CD14-positive monocyte (primary cell): ENCODE data around the gene CALY. TPM values are rescaled to one million over a fixed set of nuclear protein-coding genes. Genes with fewer than 3 reads are reported as not detected.

Experiments used
- DNase-seq, 3 donors: peaks; one replicate each; pipeline ENCODE4 v3.0.0-alpha.2; 2011 to 2022
- H2AFZ ChIP-seq: 2 replicates; pipeline ENCODE4 v1.6.0; 2012; ENCODE audit warnings: mild to moderate bottlenecking, low read depth, low read length, inconsistent platforms; ENCODE audit not compliant: insufficient read depth, poor library complexity, severe bottlenecking
- H3K27ac ChIP-seq, 2 donors: 1 replicate in 1 of 2; 2 replicates in 1 of 2; pipeline ENCODE4 v1.5.1; 2012 to 2013; ENCODE audit warnings: low read length in 2 of 2, control low read depth in 1 of 2, inconsistent platforms in 1 of 2, low read depth in 1 of 2, mild to moderate bottlenecking in 1 of 2
- H3K27me3 ChIP-seq, 2 donors: one replicate each; pipeline versions ENCODE4 v1.6.0 to v1.6.1; 2011 to 2013; ENCODE audit warnings: low read length in 2 of 2; ENCODE audit not compliant: control insufficient read depth in 2 of 2, insufficient read depth in 2 of 2
- H3K36me3 ChIP-seq, 2 donors: replicated peaks in 1 of 2; 1 replicate in 1 of 2; 2 replicates in 1 of 2; pipeline versions ENCODE4 v1.5.1 to v1.6.1; 2012 to 2013; ENCODE audit warnings: low read length in 2 of 2, control low read depth in 1 of 2, inconsistent platforms in 1 of 2, mild to moderate bottlenecking in 1 of 2; ENCODE audit not compliant: insufficient read depth in 2 of 2, control insufficient read depth in 1 of 2
- H3K4me1 ChIP-seq, 2 donors: 1 replicate in 1 of 2; 2 replicates in 1 of 2; pipeline versions ENCODE4 v1.5.1 to v1.6.1; 2012 to 2013; ENCODE audit warnings: low read length in 2 of 2, control low read depth in 1 of 2, inconsistent platforms in 1 of 2, mild to moderate bottlenecking in 1 of 2, moderate library complexity in 1 of 2; ENCODE audit not compliant: insufficient read depth in 2 of 2, control insufficient read depth in 1 of 2
- H3K4me2 ChIP-seq: replicated peaks from 2 replicates; pipeline ENCODE3; 2012; ENCODE audit warnings: low read length, moderate library complexity, mild to moderate bottlenecking; ENCODE audit not compliant: poor library complexity, severe bottlenecking; ENCODE audit errors: extremely low read depth
- H3K4me3 ChIP-seq, 3 experiments: fragments of 200-600 bp in 1 of 3; sonication (generic) in 1 of 3; replicated peaks in 1 of 3; 1 replicate in 2 of 3; 2 replicates in 1 of 3; pipeline ENCODE4 v1.5.1; 2011 to 2013; ENCODE audit warnings: low read length in 3 of 3, mild to moderate bottlenecking in 3 of 3, control low read depth in 2 of 3, low read depth in 2 of 3, inconsistent platforms in 1 of 3, moderate library complexity in 1 of 3
- H3K79me2 ChIP-seq: 2 replicates; pipeline ENCODE4 v1.6.0; 2012; ENCODE audit warnings: mild to moderate bottlenecking, control low read depth, inconsistent platforms, low read length, moderate library complexity; ENCODE audit not compliant: insufficient read depth
- H3K9ac ChIP-seq: 2 replicates; pipeline ENCODE4 v1.6.0; 2017; ENCODE audit warnings: low read length, mild to moderate bottlenecking; ENCODE audit not compliant: insufficient read depth, poor library complexity, severe bottlenecking
- H3K9me3 ChIP-seq, 2 donors: replicated peaks in 1 of 2; 1 replicate in 1 of 2; 2 replicates in 1 of 2; pipeline versions ENCODE4 v1.5.1 to v1.6.1; 2012 to 2013; ENCODE audit warnings: low read length in 2 of 2, control low read depth in 1 of 2; ENCODE audit not compliant: control insufficient read depth in 1 of 2, insufficient read depth in 1 of 2
- H4K20me1 ChIP-seq: 2 replicates; pipeline ENCODE4 v1.6.0; 2012; ENCODE audit warnings: mild to moderate bottlenecking, low read length, control low read depth, moderate library complexity; ENCODE audit not compliant: insufficient read depth
- H3K27ac Mint-ChIP-seq, 7 donors: one replicate each; pipeline ENCODE4 v1.8.0; 2020; ENCODE audit warnings: mild to moderate bottlenecking in 7 of 7, mixed read lengths in 7 of 7, moderate library complexity in 6 of 7, inconsistent platforms in 2 of 7
- H3K27me3 Mint-ChIP-seq, 3 donors: one replicate each; pipeline ENCODE4 v1.8.0; 2021 to 2022; ENCODE audit warnings: low read depth in 3 of 3, mild to moderate bottlenecking in 3 of 3, mixed read lengths in 3 of 3, moderate library complexity in 3 of 3, inconsistent platforms in 1 of 3
- H3K36me3 Mint-ChIP-seq, 2 donors: one replicate each; pipeline ENCODE4 v1.8.0; 2020; ENCODE audit warnings: mixed read lengths in 2 of 2, inconsistent platforms in 1 of 2, mild to moderate bottlenecking in 1 of 2
- H3K4me1 Mint-ChIP-seq: one replicate; pipeline ENCODE4 v1.8.0; 2020; ENCODE audit warnings: mild to moderate bottlenecking, mixed read lengths
- H3K4me3 Mint-ChIP-seq, 2 donors: one replicate each; pipeline ENCODE4 v1.8.0; 2020; ENCODE audit warnings: mild to moderate bottlenecking in 2 of 2, mixed read lengths in 2 of 2, moderate library complexity in 1 of 2
- H3K9me3 Mint-ChIP-seq, 7 donors: one replicate each; pipeline ENCODE4 v1.8.0; 2020 to 2022; ENCODE audit warnings: mixed read lengths in 7 of 7, mild to moderate bottlenecking in 6 of 7, moderate library complexity in 6 of 7, inconsistent platforms in 2 of 7
- CTCF ChIP-seq: fragments of 200-600 bp; IDR thresholded peaks from one replicate; pipeline ENCODE4 v1.8.0; 2022; ENCODE audit warnings: antibody characterized with exemption, mild to moderate bottlenecking
- WGBS: methylation state at CpG from one replicate; pipeline ENCODE4 v1.1.5; 2013; ENCODE audit warnings: missing lambda C conversion rate; ENCODE audit not compliant: insufficient coverage; 5-methylcytosine and 5-hydroxymethylcytosine counted together
- intact Hi-C, 2 donors: fragments of 100-400 bp; cut with micrococcal nuclease; formaldehyde crosslinking; loops; one replicate each; pipeline versions ENCODE4 v1.15.0 to v1.15.1; 2023
- polyA plus RNA-seq, 3 donors: library from polyadenylated mRNA; depleted of rRNA in 1 of 3; unstranded in 2 of 3; stranded (reverse) in 1 of 3; fragments of 300-500 nt in 2 of 3; fragments of >200 nt in 1 of 3; fragmentation: Illumina TruSeq in 2 of 3; gene quantifications; 1 replicate in 2 of 3; 2 replicates in 1 of 3; pipeline ENCODE4 v1.2.3, GENCODE V29; 2012 to 2021

CALY gene
- polyA plus RNA-seq, 3 donors = not detected

- Mint-ChIP-seq H3K9me3 (no peaks in the 10 kb centered on the region), H3K27ac (no peak overlapping the region), H3K4me3 (no peak overlapping the region), H3K36me3 (peaks cover 2 to 5% of the 10 kb centered on the region in 2 donors), H3K27me3 (peaks cover 3 to 17% (median 4%) of the 10 kb centered on the region in 3 donors), H3K4me1 (peaks cover 12% of the 10 kb centered on the region)
- Histone ChIP-seq H3K36me3 (peaks cover 0 to 7% of the 10 kb centered on the region in 2 donors), H4K20me1 (peaks cover 30% of the 10 kb centered on the region), H3K9ac (no peak overlapping the region), H3K27me3 (no peaks in the 10 kb centered on the region), H3K79me2 (peaks cover 3% of the 10 kb centered on the region), H3K4me3 (no peak overlapping the region), H3K4me1 (peaks cover 11 to 20% of the 10 kb centered on the region in 2 donors), H3K9me3 (no peaks in the 10 kb centered on the region), H2AFZ (no peak overlapping the region), H3K27ac (no peak overlapping the region), H3K4me2 (no peak overlapping the region)
- DNase-seq = no peak
- intact Hi-C loops = no loop called here
- WGBS = 88% methylated on average over 14 of the region's 16 CpGs
- TF ChIP-seq CTCF = no peak
These were observed 16.7 kb upstream of the CALY start for GRCh38 chr10:133353202-133353959.

GRCh38 chr10:133351408-133352318 is 15.0 kb upstream of the CALY start:
- H3K4me3 Mint-ChIP-seq = no peak overlapping the region
- 76% methylated on average over 19 of the region's 24 CpGs for WGBS

More at GRCh38 chr10:133351408-133352318, 15.0 kb upstream of the CALY start:
- Histone ChIP-seq H3K9me3 (no peaks in the 10 kb centered on the region), H3K79me2 (peaks cover 3% of the 10 kb centered on the region), H3K27ac (no peak overlapping the region), H4K20me1 (peaks cover 27% of the 10 kb centered on the region), H3K9ac (no peak overlapping the region), H3K27me3 (no peaks in the 10 kb centered on the region), H3K4me3 (no peak overlapping the region), H3K4me1 (peaks cover 4 to 9% of the 10 kb centered on the region in 2 donors), H3K4me2 (no peak overlapping the region), H3K36me3 (peaks cover 0 to 7% of the 10 kb centered on the region in 2 donors), H2AFZ (no peak overlapping the region)
- TF ChIP-seq CTCF = no peak
- Mint-ChIP-seq H3K4me1 (peaks cover 7% of the 10 kb centered on the region), H3K36me3 (peaks cover 2 to 5% of the 10 kb centered on the region in 2 donors), H3K9me3 (no peaks in the 10 kb centered on the region), H3K27ac (no peak overlapping the region), H3K27me3 (peaks cover 4 to 26% (median 12%) of the 10 kb centered on the region in 3 donors)
- DNase-seq = no peak
- intact Hi-C loops = no loop called here
